Spinal cord (tissue), 10 donors: ENCODE results near the gene ADAMTS15. TPM values are rescaled to one million over a fixed set of nuclear protein-coding genes. Genes with fewer than 3 reads are reported as not detected.
A peak's percentile ranks its signal among the peaks of the same experiment; 100 is the strongest.

Source experiments
- DNase-seq, 6 donors: peaks; one replicate each; pipeline versions ENCODE4 v3.0.0 to v3.0.0-alpha.2; 2013 to 2015; ENCODE audit warnings: low spot score in 6 of 6, low read depth in 4 of 6
- H3K27ac ChIP-seq: one replicate; pipeline ENCODE4 v1.5.1; 2013; ENCODE audit warnings: low read depth, low read length, control low read depth
- H3K27me3 ChIP-seq: one replicate; pipeline ENCODE4 v1.6.1; 2013; ENCODE audit warnings: low read length; ENCODE audit not compliant: control insufficient read depth, insufficient read depth
- H3K36me3 ChIP-seq: one replicate; pipeline ENCODE4 v1.6.1; 2013; ENCODE audit warnings: low read length; ENCODE audit not compliant: control insufficient read depth, insufficient read depth
- H3K4me1 ChIP-seq: one replicate; pipeline ENCODE4 v1.6.1; 2013; ENCODE audit warnings: low read length; ENCODE audit not compliant: control insufficient read depth, insufficient read depth
- H3K4me3 ChIP-seq: one replicate; pipeline ENCODE4 v1.5.1; 2013; ENCODE audit warnings: low read depth, low read length, control low read depth
- H3K9me3 ChIP-seq: one replicate; pipeline ENCODE4 v1.6.1; 2013; ENCODE audit warnings: low read length; ENCODE audit not compliant: control insufficient read depth, insufficient read depth
- WGBS: methylation state at CpG from one replicate; pipeline ENCODE4 v1.1.5; 2013; ENCODE audit warnings: missing lambda C conversion rate; ENCODE audit not compliant: insufficient coverage; 5-methylcytosine and 5-hydroxymethylcytosine counted together
- polyA plus RNA-seq, 2 donors: library from polyadenylated mRNA; unstranded; fragments of 120-200 nt; gene quantifications; one replicate each; pipeline ENCODE4 v1.2.1, GENCODE V29; 2013; ENCODE audit not compliant: insufficient read length in 2 of 2
- total RNA-seq, 2 donors: library from RNA; depleted of rRNA in 1 of 2; stranded (reverse); fragments of 120-200 nt in 1 of 2; fragments of >200 nt in 1 of 2; gene quantifications; one replicate each; pipeline versions ENCODE4 v1.2.3 to v1.2.4, GENCODE V29; 2013 to 2014
- donor health status: healthy.

The ADAMTS15 gene
- total and polyA plus RNA-seq, 4 donors = 9.7 to 30.4 (median 13.7) TPM

GRCh38 chr11:130407978-130408377 is 40.5 kb upstream of the ADAMTS15 start:
- WGBS = 25% methylated on average over 3 of the region's 7 CpGs
- H3K27ac ChIP-seq = no peak overlapping the region

GRCh38 chr11:130408401-130408890 is 40.0 kb upstream of the ADAMTS15 start:
- Histone ChIP-seq H3K4me1 (peaks cover 11% of the 10 kb centered on the region), H3K9me3 (no peaks in the 10 kb centered on the region), H3K27ac (no peak overlapping the region), H3K4me3 (no peak overlapping the region), H3K27me3 (no peaks in the 10 kb centered on the region), H3K36me3 (peaks cover 11% of the 10 kb centered on the region)
- no peak for DNase-seq
- 83% methylated on average over 18 of the region's 18 CpGs for WGBS

More at GRCh38 chr11:130407978-130408377, 40.5 kb upstream of the ADAMTS15 start:
- Histone ChIP-seq H3K9me3 (no peaks in the 10 kb centered on the region), H3K4me3 (no peak overlapping the region), H3K27me3 (no peaks in the 10 kb centered on the region), H3K4me1 (peaks cover 11% of the 10 kb centered on the region), H3K36me3 (peaks cover 11% of the 10 kb centered on the region)
- DNase-seq = no peak

- H3K36me3 ChIP-seq = peaks cover 11% of the 10 kb centered on the region
- 80% methylated on average over 8 of the region's 8 CpGs for WGBS
- H3K4me1 ChIP-seq = peaks cover 10% of the 10 kb centered on the region
- no peak overlapping the region for H3K27ac ChIP-seq
- H3K4me3 ChIP-seq = no peak overlapping the region
- no peaks in the 10 kb centered on the region for H3K27me3 ChIP-seq
- no peak for DNase-seq
- no peaks in the 10 kb centered on the region for H3K9me3 ChIP-seq
Measured at GRCh38 chr11:130408901-130409300, 39.5 kb upstream of the ADAMTS15 start.

- Histone ChIP-seq H3K4me3 (no peak overlapping the region), H3K27ac (no peak overlapping the region), H3K36me3 (peaks cover 17% of the 10 kb centered on the region), H3K9me3 (no peaks in the 10 kb centered on the region), H3K27me3 (no peaks in the 10 kb centered on the region), H3K4me1 (peaks cover 9% of the 10 kb centered on the region)
- WGBS = 83% methylated on average over 3 of the region's 7 CpGs
- no peak for DNase-seq
Measured at GRCh38 chr11:130409594-130410388, 38.7 kb upstream of the ADAMTS15 start.

GRCh38 chr11:130411223-130411622 is 37.2 kb upstream of the ADAMTS15 start:
- H3K27ac ChIP-seq = no peak overlapping the region
- no peak overlapping the region for H3K4me3 ChIP-seq
- H3K4me1 ChIP-seq = peaks cover 9% of the 10 kb centered on the region
- no peaks in the 10 kb centered on the region for H3K9me3 ChIP-seq
- no peaks in the 10 kb centered on the region for H3K27me3 ChIP-seq
- WGBS = 84% methylated on average over 11 of the region's 11 CpGs
- H3K36me3 ChIP-seq = peaks cover 14% of the 10 kb centered on the region
- no peak for DNase-seq

- Histone ChIP-seq H3K4me1 (peaks cover 16% of the 10 kb centered on the region), H3K4me3 (no peak overlapping the region), H3K36me3 (peaks cover 13% of the 10 kb centered on the region), H3K27ac (no peak overlapping the region), H3K9me3 (no peaks in the 10 kb centered on the region), H3K27me3 (no peaks in the 10 kb centered on the region)
- DNase-seq = peak in 2 of 6 donors; percentile 32 to 57
- WGBS = 59% methylated on average over 11 of the region's 16 CpGs
Measured at GRCh38 chr11:130413405-130414106, 34.9 kb upstream of the ADAMTS15 start.

GRCh38 chr11:130414107-130415080 is 34.1 kb upstream of the ADAMTS15 start:
- peaks cover 20% of the 10 kb centered on the region for H3K4me1 ChIP-seq
- 72% methylated on average over 23 of the region's 24 CpGs for WGBS
- no peaks in the 10 kb centered on the region for H3K9me3 ChIP-seq
- DNase-seq = no peak
- peaks cover 12% of the 10 kb centered on the region for H3K36me3 ChIP-seq
- H3K27ac ChIP-seq = no peak overlapping the region
- H3K4me3 ChIP-seq = no peak overlapping the region
- H3K27me3 ChIP-seq = no peaks in the 10 kb centered on the region

- Histone ChIP-seq H3K4me3 (no peak overlapping the region), H3K27me3 (no peaks in the 10 kb centered on the region), H3K4me1 (peaks cover 20% of the 10 kb centered on the region), H3K36me3 (peaks cover 12% of the 10 kb centered on the region), H3K27ac (no peak overlapping the region), H3K9me3 (no peaks in the 10 kb centered on the region)
- no peak for DNase-seq
- WGBS = 78% methylated on average over 36 of the region's 37 CpGs
Measured at GRCh38 chr11:130415731-130416529, 32.5 kb upstream of the ADAMTS15 start.
